ENCODE results near the gene TBC1D1. TPM values are rescaled to one million over a fixed set of nuclear protein-coding genes. Genes with fewer than 3 reads are reported as not detected.
A peak's percentile ranks its signal among the peaks of the same experiment; 100 is the strongest.

Gene TBC1D1
- total and polyA plus RNA-seq, 2 donors (not counting 1 experiment from before 2014, with no cell fraction given) = 39.7 to 90.0 TPM

GRCh38 chr4:38068107-38068506 is 177.2 kb downstream of the TBC1D1 start:
- H3K9ac ChIP-seq (ENCODE audit: insufficient read depth, low read length) = no peak overlapping the region
- TF ChIP-seq CTCF (conservative IDR thresholded peaks at IDR 0.05 in 1 of 2, IDR thresholded peaks at IDR 0.05 in 1 of 2; ENCODE audit: low read depth in 1 of 2, low read length in 2 of 2) (no peak), EZH2 (IDR thresholded peaks at IDR 0.05; ENCODE audit: low read length, missing control alignments) (no peak)
- no peak overlapping the region for H3K4me3 ChIP-seq (replicated peaks in 1 of 4; ENCODE audit: control extremely low read depth in 1 of 4, insufficient read depth in 1 of 4, low read depth in 3 of 4, low read length in 4 of 4)
- H3K4me1 ChIP-seq (ENCODE audit: control insufficient read depth, extremely low read depth, insufficient read depth, low read length) = no peaks in the 10 kb centered on the region
- no peak overlapping the region for H3K4me2 ChIP-seq (ENCODE audit: extremely low read depth, insufficient read depth, low read length)
- no peaks in the 10 kb centered on the region for H3K9me3 ChIP-seq (ENCODE audit: control insufficient read depth, insufficient read depth, low read depth, low read length)
- H3K79me2 ChIP-seq (ENCODE audit: control insufficient read depth, insufficient read depth, low read length) = no peaks in the 10 kb centered on the region
- no peak for DNase-seq (ENCODE audit: low read depth in 2 of 2)
- no peaks in the 10 kb centered on the region for H4K20me1 ChIP-seq (ENCODE audit: control insufficient read depth, extremely low read depth, insufficient read depth, low read length)
- peaks cover 1% of the 10 kb centered on the region for H3K36me3 ChIP-seq (ENCODE audit: control insufficient read depth, insufficient read depth, low read length)
- H3K27ac ChIP-seq (ENCODE audit: insufficient read depth, low read length) = no peak overlapping the region
- no peaks in the 10 kb centered on the region for H3K27me3 ChIP-seq (ENCODE audit: control insufficient read depth, insufficient read depth, low read length)
- H2AFZ ChIP-seq (ENCODE audit: low read length) = no peak overlapping the region

- no peak overlapping the region for H2AFZ ChIP-seq (ENCODE audit: low read length)
- H3K4me2 ChIP-seq (ENCODE audit: extremely low read depth, insufficient read depth, low read length) = no peak overlapping the region
- no peaks in the 10 kb centered on the region for H4K20me1 ChIP-seq (ENCODE audit: control insufficient read depth, extremely low read depth, insufficient read depth, low read length)
- H3K27me3 ChIP-seq (ENCODE audit: control insufficient read depth, insufficient read depth, low read length) = no peaks in the 10 kb centered on the region
- no peaks in the 10 kb centered on the region for H3K4me1 ChIP-seq (ENCODE audit: control insufficient read depth, extremely low read depth, insufficient read depth, low read length)
- no peak overlapping the region for H3K27ac ChIP-seq (ENCODE audit: insufficient read depth, low read length)
- no peak overlapping the region for H3K9ac ChIP-seq (ENCODE audit: insufficient read depth, low read length)
- peak; percentile 32 to 63 for TF ChIP-seq CTCF (conservative IDR thresholded peaks at IDR 0.05 in 1 of 2, IDR thresholded peaks at IDR 0.05 in 1 of 2; ENCODE audit: low read depth in 1 of 2, low read length in 2 of 2)
- TF ChIP-seq EZH2 (IDR thresholded peaks at IDR 0.05; ENCODE audit: low read length, missing control alignments) = no peak
- no peaks in the 10 kb centered on the region for H3K9me3 ChIP-seq (ENCODE audit: control insufficient read depth, insufficient read depth, low read depth, low read length)
- peak; percentile 79 to 86 for DNase-seq (ENCODE audit: low read depth in 2 of 2)
- H3K36me3 ChIP-seq (ENCODE audit: control insufficient read depth, insufficient read depth, low read length) = peaks cover 1% of the 10 kb centered on the region
- no peak overlapping the region for H3K4me3 ChIP-seq (replicated peaks in 1 of 4; ENCODE audit: control extremely low read depth in 1 of 4, insufficient read depth in 1 of 4, low read depth in 3 of 4, low read length in 4 of 4)
- no peaks in the 10 kb centered on the region for H3K79me2 ChIP-seq (ENCODE audit: control insufficient read depth, insufficient read depth, low read length)
Observed at GRCh38 chr4:38069271-38069760, 178.4 kb downstream of the TBC1D1 start.

- no peak overlapping the region for H3K27ac ChIP-seq (ENCODE audit: insufficient read depth, low read length)
- H3K4me3 ChIP-seq (replicated peaks in 1 of 4; ENCODE audit: control extremely low read depth in 1 of 4, insufficient read depth in 1 of 4, low read depth in 3 of 4, low read length in 4 of 4) = no peak overlapping the region
- H3K4me1 ChIP-seq (ENCODE audit: control insufficient read depth, extremely low read depth, insufficient read depth, low read length) = peaks cover 4% of the 10 kb centered on the region
- H4K20me1 ChIP-seq (ENCODE audit: control insufficient read depth, extremely low read depth, insufficient read depth, low read length) = no peaks in the 10 kb centered on the region
- H3K9ac ChIP-seq (ENCODE audit: insufficient read depth, low read length) = no peak overlapping the region
- H3K79me2 ChIP-seq (ENCODE audit: control insufficient read depth, insufficient read depth, low read length) = no peaks in the 10 kb centered on the region
- no peaks in the 10 kb centered on the region for H3K36me3 ChIP-seq (ENCODE audit: control insufficient read depth, insufficient read depth, low read length)
- no peak overlapping the region for H2AFZ ChIP-seq (ENCODE audit: low read length)
- peak in 1 of 2 donors; percentile 73 for DNase-seq (ENCODE audit: low read depth in 2 of 2)
- H3K27me3 ChIP-seq (ENCODE audit: control insufficient read depth, insufficient read depth, low read length) = no peaks in the 10 kb centered on the region
- TF ChIP-seq CTCF (conservative IDR thresholded peaks at IDR 0.05 in 1 of 2, IDR thresholded peaks at IDR 0.05 in 1 of 2; ENCODE audit: low read depth in 1 of 2, low read length in 2 of 2) (peak in 1 of 2 donors; percentile 4), EZH2 (IDR thresholded peaks at IDR 0.05; ENCODE audit: low read length, missing control alignments) (no peak)
- no peaks in the 10 kb centered on the region for H3K9me3 ChIP-seq (ENCODE audit: control insufficient read depth, insufficient read depth, low read depth, low read length)
- no peak overlapping the region for H3K4me2 ChIP-seq (ENCODE audit: extremely low read depth, insufficient read depth, low read length)
Observed at GRCh38 chr4:38071801-38072431, 181.0 kb downstream of the TBC1D1 start.
